ENCODE measurements around the gene CEPT1. TPM values are rescaled to one million over a fixed set of nuclear protein-coding genes. Genes with fewer than 3 reads are reported as not detected.

Gene CEPT1
- total RNA-seq, 1 donor from 2014 or later: 58.9 TPM

GRCh38 chr1:111176678-111177077 lies 36.7 kb downstream of the CEPT1 start:
- no peak overlapping the region for H3K27ac ChIP-seq
- H3K4me3 ChIP-seq: no peak overlapping the region
- H3F3A ChIP-seq (ENCODE audit: low read depth): no peaks in the 10 kb centered on the region
- H3K4me3 Mint-ChIP-seq: no peak overlapping the region
- no peak overlapping the region for H3K4me2 ChIP-seq
- H3K27ac Mint-ChIP-seq: no peak overlapping the region
- no peaks in the 10 kb centered on the region for H3K79me2 ChIP-seq (ENCODE audit: low read depth)
- no peak for DNase-seq (ENCODE audit: low spot score)
- H3K9me3 ChIP-seq (ENCODE audit: low read depth): no peaks in the 10 kb centered on the region
- H3K4me1 ChIP-seq: no peaks in the 10 kb centered on the region
- H3K27me3 ChIP-seq: no peaks in the 10 kb centered on the region
- H4K20me1 ChIP-seq (ENCODE audit: low read depth): no peaks in the 10 kb centered on the region
- no peak overlapping the region for H2AFZ ChIP-seq (replicated peaks)
- peaks cover 1% of the 10 kb centered on the region for H3K36me3 ChIP-seq
- TF ChIP-seq EZH2 (IDR thresholded peaks at IDR 0.05) (no peak), CTCF (IDR thresholded peaks at IDR 0.05) (no peak)
- H3K9ac ChIP-seq: no peak overlapping the region
- H3K9me3 Mint-ChIP-seq: no peaks in the 10 kb centered on the region
- H3K36me3 Mint-ChIP-seq: peaks cover 7% of the 10 kb centered on the region
- no peaks in the 10 kb centered on the region for H3K4me1 Mint-ChIP-seq
- no peaks in the 10 kb centered on the region for H3K27me3 Mint-ChIP-seq (ENCODE audit: insufficient read depth, low read depth)

GRCh38 chr1:111179968-111180533 lies 40.0 kb downstream of the CEPT1 start:
- no peaks in the 10 kb centered on the region for H4K20me1 ChIP-seq (ENCODE audit: low read depth)
- no peaks in the 10 kb centered on the region for H3F3A ChIP-seq (ENCODE audit: low read depth)
- peaks cover 11% of the 10 kb centered on the region for H3K36me3 ChIP-seq
- no peak overlapping the region for H3K4me2 ChIP-seq
- H3K9ac ChIP-seq: no peak overlapping the region
- Mint-ChIP-seq H3K4me3 (no peak overlapping the region), H3K27me3 (ENCODE audit: insufficient read depth, low read depth) (peaks cover under 1% of the 10 kb centered on the region), H3K27ac (no peak overlapping the region), H3K9me3 (no peaks in the 10 kb centered on the region), H3K36me3 (peaks cover 5% of the 10 kb centered on the region), H3K4me1 (no peaks in the 10 kb centered on the region)
- no peak overlapping the region for H3K27ac ChIP-seq
- H3K27me3 ChIP-seq: no peaks in the 10 kb centered on the region
- no peak overlapping the region for H3K4me3 ChIP-seq
- no peak for DNase-seq (ENCODE audit: low spot score)
- no peaks in the 10 kb centered on the region for H3K79me2 ChIP-seq (ENCODE audit: low read depth)
- H2AFZ ChIP-seq (replicated peaks): no peak overlapping the region
- H3K4me1 ChIP-seq: no peaks in the 10 kb centered on the region
- TF ChIP-seq CTCF (IDR thresholded peaks at IDR 0.05): no peak
- no peak for TF ChIP-seq EZH2phosphoT487 (IDR thresholded peaks at IDR 0.05)
- TF ChIP-seq EZH2 (IDR thresholded peaks at IDR 0.05): no peak
- no peaks in the 10 kb centered on the region for H3K9me3 ChIP-seq (ENCODE audit: low read depth)

GRCh38 chr1:111182052-111182451 lies 42.0 kb downstream of the CEPT1 start:
- Mint-ChIP-seq H3K27me3 (ENCODE audit: insufficient read depth, low read depth) (peaks cover 2% of the 10 kb centered on the region), H3K9me3 (no peaks in the 10 kb centered on the region), H3K4me3 (no peak overlapping the region), H3K36me3 (peaks cover 13% of the 10 kb centered on the region), H3K4me1 (no peaks in the 10 kb centered on the region), H3K27ac (no peak overlapping the region)
- no peak overlapping the region for H2AFZ ChIP-seq (replicated peaks)
- no peaks in the 10 kb centered on the region for H3F3A ChIP-seq (ENCODE audit: low read depth)
- no peak overlapping the region for H3K27ac ChIP-seq
- H4K20me1 ChIP-seq (ENCODE audit: low read depth): no peaks in the 10 kb centered on the region
- no peaks in the 10 kb centered on the region for H3K9me3 ChIP-seq (ENCODE audit: low read depth)
- no peaks in the 10 kb centered on the region for H3K27me3 ChIP-seq
- peaks cover 11% of the 10 kb centered on the region for H3K36me3 ChIP-seq
- H3K4me2 ChIP-seq: no peak overlapping the region
- DNase-seq (ENCODE audit: low spot score): no peak
- H3K4me1 ChIP-seq: no peaks in the 10 kb centered on the region
- no peak overlapping the region for H3K9ac ChIP-seq
- H3K79me2 ChIP-seq (ENCODE audit: low read depth): no peaks in the 10 kb centered on the region
- TF ChIP-seq EZH2phosphoT487 (IDR thresholded peaks at IDR 0.05): no peak
- TF ChIP-seq CTCF (IDR thresholded peaks at IDR 0.05): no peak
- no peak overlapping the region for H3K4me3 ChIP-seq
